ENCODE results near the gene PLEKHG4. TPM values are rescaled to one million over a fixed set of nuclear protein-coding genes. Genes with fewer than 3 reads are reported as not detected.

The PLEKHG4 gene
- total RNA-seq, 3 donors from 2014 or later: 30.0 to 41.6 (median 37.0) TPM

GRCh38 chr16:67249178-67250044 is 29.9 kb upstream of the PLEKHG4 start:
- H3K9me3 Mint-ChIP-seq: no peaks in the 10 kb centered on the region
- H3K27me3 Mint-ChIP-seq (ENCODE audit: low read depth): peaks cover 9% of the 10 kb centered on the region
- DNase-seq: no peak
- H3K4me3 Mint-ChIP-seq: peak overlapping the region; percentile 75
- ATAC-seq: no peak
- H3K36me3 Mint-ChIP-seq (ENCODE audit: insufficient read depth): no peaks in the 10 kb centered on the region
- H3K4me1 Mint-ChIP-seq (ENCODE audit: low read depth): peaks cover 36% of the 10 kb centered on the region

- H3K9me3 Mint-ChIP-seq: no peaks in the 10 kb centered on the region
- ATAC-seq: no peak
- H3K36me3 Mint-ChIP-seq (ENCODE audit: insufficient read depth): no peaks in the 10 kb centered on the region
- peaks cover 9% of the 10 kb centered on the region for H3K27me3 Mint-ChIP-seq (ENCODE audit: low read depth)
- H3K4me3 Mint-ChIP-seq: peak overlapping the region; percentile 75
- peaks cover 30% of the 10 kb centered on the region for H3K4me1 Mint-ChIP-seq (ENCODE audit: low read depth)
- no peak for DNase-seq
These were observed 29.3 kb upstream of the PLEKHG4 start for GRCh38 chr16:67250045-67250327.

DNA sequence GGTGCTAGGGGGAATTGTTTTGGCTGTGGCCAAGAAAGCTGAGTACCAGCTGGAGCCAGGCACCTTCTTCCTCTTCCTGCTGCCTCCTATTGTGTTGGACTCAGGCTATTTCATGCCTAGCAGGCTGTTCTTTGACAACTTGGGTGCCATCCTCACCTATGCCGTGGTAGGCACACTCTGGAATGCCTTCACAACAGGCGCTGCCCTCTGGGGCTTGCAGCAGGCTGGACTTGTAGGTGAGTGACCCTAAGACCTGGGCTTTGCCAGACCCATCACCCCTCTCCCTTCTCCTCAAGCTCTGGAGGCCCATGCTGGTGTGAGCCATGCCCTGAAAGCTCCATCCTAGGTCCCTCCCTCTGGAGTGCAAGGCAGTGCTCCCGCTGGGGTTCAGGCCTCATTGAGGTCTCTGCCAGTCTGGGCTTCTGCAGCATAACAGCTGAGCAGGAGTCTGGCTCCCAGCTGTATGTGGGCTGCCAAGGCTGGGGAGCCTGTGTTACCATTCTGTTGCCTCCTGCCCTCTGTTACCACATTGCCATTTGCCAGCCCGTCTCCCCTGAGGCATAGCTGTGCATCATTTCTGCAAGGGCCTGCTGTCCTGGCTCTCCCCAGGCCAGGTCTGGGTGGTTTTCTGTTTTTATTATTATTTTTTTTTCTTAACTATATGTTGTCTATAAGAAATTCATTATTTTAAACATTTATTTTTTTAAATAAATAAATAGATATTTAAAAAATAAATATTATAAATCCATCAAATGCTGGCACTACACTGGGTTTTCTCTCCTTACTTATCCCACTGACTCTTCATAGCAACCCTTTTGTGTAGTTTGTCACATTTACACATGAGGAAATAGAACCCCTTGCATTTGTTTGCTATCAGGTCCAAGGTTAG is 26.5 kb upstream of the PLEKHG4 start:
- no peak overlapping the region for H3K4me3 Mint-ChIP-seq
- DNase-seq (no peak), ATAC-seq (no peak)
- H3K9me3 Mint-ChIP-seq: no peaks in the 10 kb centered on the region
- H3K4me1 Mint-ChIP-seq (ENCODE audit: low read depth): peaks cover 18% of the 10 kb centered on the region
- no peaks in the 10 kb centered on the region for H3K36me3 Mint-ChIP-seq (ENCODE audit: insufficient read depth)
- peaks cover 18% of the 10 kb centered on the region for H3K27me3 Mint-ChIP-seq (ENCODE audit: low read depth)

DNA sequence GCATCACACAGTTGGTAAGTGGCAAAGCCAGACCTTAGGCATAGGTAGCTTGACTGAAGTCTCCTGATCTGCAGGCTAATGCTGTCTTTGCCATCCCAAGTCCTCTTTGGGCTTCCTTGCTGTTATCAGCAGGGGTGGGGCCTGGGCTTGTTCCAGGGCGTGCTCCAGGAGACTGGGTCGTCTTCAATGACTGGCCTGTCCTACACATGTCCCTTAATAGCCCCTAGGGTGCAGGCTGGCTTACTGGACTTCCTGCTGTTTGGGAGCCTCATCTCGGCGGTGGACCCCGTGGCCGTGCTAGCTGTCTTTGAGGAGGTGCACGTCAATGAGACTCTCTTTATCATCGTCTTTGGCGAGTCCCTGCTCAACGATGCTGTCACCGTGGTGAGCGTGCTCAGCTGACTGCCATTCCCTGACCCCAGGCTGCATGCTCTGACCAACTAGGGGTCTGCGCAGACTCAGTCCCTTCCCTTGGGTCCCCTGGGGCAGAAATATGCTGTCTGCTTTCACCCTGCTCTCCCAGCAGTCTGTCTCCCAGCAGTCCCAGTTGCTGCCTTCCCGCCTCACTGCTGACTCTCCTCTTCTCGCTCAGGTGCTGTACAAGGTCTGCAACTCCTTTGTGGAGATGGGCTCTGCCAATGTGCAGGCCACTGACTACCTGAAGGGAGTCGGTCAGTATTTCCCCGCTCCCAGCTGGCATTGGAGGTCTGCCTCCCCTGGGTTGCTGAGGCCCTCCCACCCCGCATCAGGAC is 24.4 kb upstream of the PLEKHG4 start:
- ATAC-seq (no peak), DNase-seq (no peak)
- Mint-ChIP-seq H3K36me3 (ENCODE audit: insufficient read depth) (no peaks in the 10 kb centered on the region), H3K27me3 (ENCODE audit: low read depth) (peaks cover 16% of the 10 kb centered on the region), H3K4me1 (ENCODE audit: low read depth) (peaks cover 4% of the 10 kb centered on the region), H3K9me3 (no peaks in the 10 kb centered on the region), H3K4me3 (no peak overlapping the region)

DNA sequence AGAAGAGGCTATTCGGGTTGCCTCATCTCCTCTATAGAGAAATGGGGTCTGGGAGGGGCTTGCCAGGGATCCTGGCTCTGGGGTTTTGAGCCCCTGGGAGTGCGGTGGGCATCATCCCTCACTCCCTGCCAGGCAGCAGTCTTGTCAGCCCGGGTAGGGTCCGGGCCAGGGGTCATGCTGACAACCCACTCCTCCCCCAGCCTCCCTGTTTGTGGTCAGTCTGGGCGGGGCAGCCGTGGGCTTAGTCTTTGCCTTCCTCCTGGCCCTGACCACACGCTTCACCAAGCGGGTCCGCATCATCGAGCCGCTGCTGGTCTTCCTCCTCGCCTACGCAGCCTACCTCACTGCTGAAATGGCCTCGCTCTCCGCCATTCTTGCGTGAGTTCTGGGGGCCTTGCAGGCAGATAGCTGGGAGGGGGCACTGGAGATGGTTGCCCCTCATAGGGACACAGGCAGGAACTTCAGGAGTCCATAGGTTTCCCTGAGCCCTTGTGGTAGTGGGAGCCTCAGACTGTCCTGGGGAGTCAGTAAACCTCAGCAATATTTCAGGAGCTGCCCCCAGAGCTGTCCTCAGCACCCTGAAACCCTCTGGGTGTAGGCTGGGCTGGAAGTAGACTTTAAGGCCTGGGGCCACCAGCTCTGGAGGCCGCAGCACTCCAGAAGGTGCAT is 23.6 kb upstream of the PLEKHG4 start:
- Mint-ChIP-seq H3K4me1 (ENCODE audit: low read depth) (no peaks in the 10 kb centered on the region), H3K4me3 (no peak overlapping the region), H3K36me3 (ENCODE audit: insufficient read depth) (no peaks in the 10 kb centered on the region), H3K9me3 (no peaks in the 10 kb centered on the region), H3K27me3 (ENCODE audit: low read depth) (peaks cover 12% of the 10 kb centered on the region)
- ATAC-seq: no peak
- no peak for DNase-seq

DNA sequence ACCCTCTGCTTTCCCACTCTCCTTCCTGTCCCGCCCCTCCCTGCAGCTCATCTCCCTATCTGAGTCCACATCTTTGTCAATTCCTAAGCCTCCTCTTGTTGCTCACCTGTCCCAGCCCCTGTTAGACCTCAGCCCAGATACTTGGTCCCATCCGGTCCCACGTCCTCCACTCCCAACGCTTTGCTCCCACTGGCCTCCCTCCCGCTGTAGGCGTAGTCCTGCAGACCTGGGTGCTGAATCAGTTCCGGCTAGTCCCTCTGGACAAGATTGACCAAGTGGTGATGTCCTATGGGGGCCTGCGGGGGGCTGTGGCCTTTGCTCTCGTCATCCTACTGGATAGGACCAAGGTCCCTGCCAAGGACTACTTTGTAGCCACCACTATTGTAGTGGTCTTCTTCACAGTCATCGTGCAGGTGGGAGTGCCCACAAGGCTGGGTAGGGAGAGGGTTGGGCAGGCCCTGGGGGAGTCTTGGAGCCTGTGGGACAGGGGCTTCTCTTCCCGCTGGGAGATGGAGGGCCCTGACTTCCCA is 22.6 kb upstream of the PLEKHG4 start:
- H3K4me1 Mint-ChIP-seq (ENCODE audit: low read depth): no peaks in the 10 kb centered on the region
- DNase-seq: no peak
- H3K4me3 Mint-ChIP-seq: no peak overlapping the region
- no peak for ATAC-seq
- H3K36me3 Mint-ChIP-seq (ENCODE audit: insufficient read depth): no peaks in the 10 kb centered on the region
- H3K9me3 Mint-ChIP-seq: no peaks in the 10 kb centered on the region
- peaks cover 12% of the 10 kb centered on the region for H3K27me3 Mint-ChIP-seq (ENCODE audit: low read depth)

DNA sequence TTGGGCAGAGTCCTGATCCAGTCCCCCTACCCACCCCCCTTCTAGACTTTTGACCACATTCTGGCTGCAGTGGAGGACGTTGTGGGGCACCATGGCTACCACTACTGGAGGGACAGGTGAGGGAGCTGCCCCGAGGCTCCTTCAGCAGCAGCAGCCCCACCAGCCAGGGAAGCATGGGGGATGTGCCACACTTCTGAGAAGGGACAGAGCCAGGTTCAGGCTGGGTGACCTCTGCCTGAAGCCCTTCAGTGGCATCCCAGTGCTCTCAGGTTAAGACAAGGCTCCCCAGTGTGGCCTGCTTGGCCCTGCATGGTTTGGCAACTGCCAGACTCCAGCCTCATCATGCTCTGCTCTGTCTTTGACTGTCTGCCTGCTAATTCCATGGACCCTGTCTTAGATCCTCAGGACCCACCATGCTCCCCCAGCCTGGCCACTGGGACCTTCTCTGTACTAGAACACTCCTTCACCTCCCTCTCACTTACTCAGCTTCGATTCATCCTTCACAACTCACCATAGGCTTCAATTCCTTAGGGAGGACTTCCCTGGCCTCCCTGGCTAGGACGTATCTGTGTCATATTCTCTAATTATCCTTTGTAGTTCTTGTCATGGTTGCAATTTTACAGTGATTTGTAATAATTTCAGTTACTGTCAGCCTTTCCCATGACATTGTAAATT is 21.7 kb upstream of the PLEKHG4 start:
- no peaks in the 10 kb centered on the region for H3K36me3 Mint-ChIP-seq (ENCODE audit: insufficient read depth)

GRCh38 chr16:67258161-67258835 is 21.0 kb upstream of the PLEKHG4 start:
- ATAC-seq: no peak
- H3K4me3 Mint-ChIP-seq: no peak overlapping the region
- no peak for DNase-seq
- no peaks in the 10 kb centered on the region for H3K36me3 Mint-ChIP-seq (ENCODE audit: insufficient read depth)
- H3K9me3 Mint-ChIP-seq: no peaks in the 10 kb centered on the region
- no peaks in the 10 kb centered on the region for H3K4me1 Mint-ChIP-seq (ENCODE audit: low read depth)
- H3K27me3 Mint-ChIP-seq (ENCODE audit: low read depth): peaks cover 20% of the 10 kb centered on the region

More for the DNA sequence above, 21.7 kb upstream of the PLEKHG4 start:
- H3K4me3 Mint-ChIP-seq: no peak overlapping the region
- no peak for ATAC-seq
- no peak for DNase-seq
- H3K27me3 Mint-ChIP-seq (ENCODE audit: low read depth): peaks cover 13% of the 10 kb centered on the region
- H3K4me1 Mint-ChIP-seq (ENCODE audit: low read depth): no peaks in the 10 kb centered on the region
- no peaks in the 10 kb centered on the region for H3K9me3 Mint-ChIP-seq

- no peak overlapping the region for H3K4me3 Mint-ChIP-seq
- no peak for DNase-seq
- no peaks in the 10 kb centered on the region for H3K4me1 Mint-ChIP-seq (ENCODE audit: low read depth)
- no peaks in the 10 kb centered on the region for H3K9me3 Mint-ChIP-seq
- H3K36me3 Mint-ChIP-seq (ENCODE audit: insufficient read depth): no peaks in the 10 kb centered on the region
- no peak for ATAC-seq
- peaks cover 24% of the 10 kb centered on the region for H3K27me3 Mint-ChIP-seq (ENCODE audit: low read depth)
These were observed 19.6 kb upstream of the PLEKHG4 start for GRCh38 chr16:67259705-67260104.

DNA sequence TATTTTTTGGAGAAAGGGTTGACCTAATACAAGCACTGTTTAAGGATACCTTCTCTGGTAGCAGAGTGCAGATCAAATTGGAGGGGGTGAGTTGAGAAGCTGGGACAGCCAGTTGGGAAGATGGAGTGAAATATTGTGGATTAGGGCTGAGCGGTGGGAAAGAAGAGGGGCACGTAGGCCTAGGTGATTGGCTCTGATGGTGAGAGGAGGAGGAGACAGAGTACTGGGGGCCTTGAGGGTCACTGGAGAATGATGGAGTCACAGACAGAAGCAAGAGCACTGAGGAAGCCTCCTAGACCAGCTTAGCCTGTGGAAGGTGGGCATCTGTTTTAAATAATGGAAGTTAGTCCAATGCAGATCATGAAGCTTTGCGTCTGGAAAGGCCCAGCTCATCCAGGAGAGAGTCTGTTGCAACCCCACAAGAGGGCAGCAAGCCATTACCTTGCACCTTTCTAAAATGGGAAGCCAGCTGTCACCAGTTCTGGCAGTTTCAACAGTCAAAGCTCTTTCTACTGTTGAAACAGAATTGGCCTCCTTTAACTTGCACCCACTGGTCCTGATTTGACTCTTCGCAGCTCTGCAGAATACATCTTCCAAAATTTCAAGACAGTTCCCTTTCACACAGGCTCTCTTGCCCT is 18.8 kb upstream of the PLEKHG4 start:
- DNase-seq: no peak
- Mint-ChIP-seq H3K4me3 (no peak overlapping the region), H3K4me1 (ENCODE audit: low read depth) (no peaks in the 10 kb centered on the region), H3K36me3 (ENCODE audit: insufficient read depth) (no peaks in the 10 kb centered on the region), H3K27me3 (ENCODE audit: low read depth) (peaks cover 24% of the 10 kb centered on the region), H3K9me3 (no peaks in the 10 kb centered on the region)
- no peak for ATAC-seq

GRCh38 chr16:67263201-67263600 is 16.1 kb upstream of the PLEKHG4 start:
- Mint-ChIP-seq H3K9me3 (no peaks in the 10 kb centered on the region), H3K36me3 (ENCODE audit: insufficient read depth) (no peaks in the 10 kb centered on the region), H3K27me3 (ENCODE audit: low read depth) (peaks cover 15% of the 10 kb centered on the region), H3K4me1 (ENCODE audit: low read depth) (no peaks in the 10 kb centered on the region), H3K4me3 (no peak overlapping the region)
- DNase-seq (no peak), ATAC-seq (no peak)

DNA sequence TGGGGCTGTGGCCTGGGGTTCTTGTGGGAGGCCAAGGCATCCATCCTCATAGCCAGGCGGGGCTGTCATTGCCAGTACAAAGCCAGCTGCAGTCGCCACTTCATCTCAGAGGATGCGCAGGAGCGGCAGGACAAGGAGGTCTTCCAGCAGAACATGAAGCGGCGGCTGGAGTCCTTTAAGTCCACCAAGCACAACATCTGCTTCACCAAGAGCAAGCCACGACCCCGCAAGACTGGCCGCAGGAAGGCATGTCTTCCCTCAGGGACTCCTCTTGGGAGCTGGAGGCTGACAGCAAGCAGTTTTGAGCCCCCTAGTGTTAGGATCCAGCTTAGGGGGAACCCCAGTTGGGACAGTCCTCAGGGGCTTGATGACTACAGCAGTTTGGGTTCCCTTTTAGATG is 15.1 kb upstream of the PLEKHG4 start:
- Mint-ChIP-seq H3K4me3 (no peak overlapping the region), H3K27me3 (ENCODE audit: low read depth) (peaks cover 15% of the 10 kb centered on the region), H3K36me3 (ENCODE audit: insufficient read depth) (no peaks in the 10 kb centered on the region), H3K4me1 (ENCODE audit: low read depth) (no peaks in the 10 kb centered on the region), H3K9me3 (no peaks in the 10 kb centered on the region)
- ATAC-seq (no peak), DNase-seq (no peak)

Data from activated T-cell treated with anti-CD3 and anti-CD28 coated beads, Interleukin-2, amount 50 U/mL, for 4 hours (primary cell).